Activated CD4-positive, CD25-positive, alpha-beta regulatory T cell treated with anti-CD3 and anti-CD28 coated beads, Interleukin-2, amount 50 U/mL, for 16 hours (primary cell): ENCODE data around the gene ADAMTS3.
A peak's percentile ranks its signal among the peaks of the same experiment; 100 is the strongest.

ENCODE experiments used
- DNase-seq: peaks from one replicate; pipeline ENCODE4 v3.0.0-alpha.2; 2020; ENCODE audit warnings: low read depth, low spot score

ADAMTS3 gene

DNA sequence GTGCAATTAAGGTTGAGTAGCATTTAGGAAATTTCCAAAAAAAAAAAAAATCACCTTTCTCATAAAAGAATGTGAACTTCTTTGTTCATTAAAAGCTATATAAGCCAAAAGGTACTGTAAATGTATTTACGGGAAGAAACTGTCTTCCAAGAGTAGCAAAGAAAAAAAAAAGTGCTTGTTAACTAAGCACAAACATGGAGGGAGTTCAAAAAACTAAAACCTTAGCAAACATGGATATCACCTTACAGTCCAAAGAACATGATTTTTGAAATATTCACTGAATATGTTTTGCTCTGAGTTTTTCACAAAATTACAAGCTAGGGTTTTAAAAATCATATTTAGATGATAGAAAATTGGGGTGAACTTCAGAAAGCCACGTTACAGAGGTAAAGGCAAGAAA lies 217.5 kb downstream of the ADAMTS3 start:
- no peak for DNase-seq

DNA sequence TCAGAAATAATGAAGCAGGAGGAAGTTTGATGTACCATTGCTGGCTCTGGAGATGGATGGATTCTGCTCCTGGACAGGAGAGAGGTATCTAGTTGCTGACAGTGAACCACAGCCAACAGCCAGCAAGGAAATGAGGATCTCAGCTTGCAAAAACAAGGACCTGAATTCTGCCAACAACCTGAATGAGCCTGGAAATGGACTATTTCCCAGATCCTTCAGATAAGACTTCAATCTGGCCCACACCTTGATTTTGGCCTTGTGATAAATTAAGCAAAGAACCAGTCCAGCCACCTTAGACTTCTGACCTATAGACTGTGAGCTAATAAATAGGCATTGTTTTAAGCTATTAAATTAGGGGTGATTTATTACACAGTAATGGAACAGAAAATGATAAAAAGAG lies 220.3 kb downstream of the ADAMTS3 start:
- no peak for DNase-seq

DNA sequence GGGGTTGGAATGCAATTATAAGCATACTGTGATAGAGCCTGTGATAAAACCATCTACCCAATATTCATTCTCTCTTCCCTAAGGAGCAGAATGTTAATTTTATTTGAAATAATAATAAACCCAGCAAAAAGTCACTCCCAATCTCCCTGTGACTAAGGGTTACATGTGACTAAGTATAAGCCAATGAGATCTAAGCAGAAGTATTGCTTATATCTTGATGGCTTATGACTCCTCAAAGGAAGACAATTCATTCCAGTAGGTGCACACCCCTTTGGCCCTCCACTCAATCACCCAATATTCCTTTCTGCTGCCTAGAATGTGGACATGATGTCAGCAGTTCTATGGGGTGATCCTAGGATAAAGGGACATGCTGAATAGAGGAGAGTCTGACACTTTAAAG lies 224.6 kb downstream of the ADAMTS3 start:
- no peak for DNase-seq

DNA sequence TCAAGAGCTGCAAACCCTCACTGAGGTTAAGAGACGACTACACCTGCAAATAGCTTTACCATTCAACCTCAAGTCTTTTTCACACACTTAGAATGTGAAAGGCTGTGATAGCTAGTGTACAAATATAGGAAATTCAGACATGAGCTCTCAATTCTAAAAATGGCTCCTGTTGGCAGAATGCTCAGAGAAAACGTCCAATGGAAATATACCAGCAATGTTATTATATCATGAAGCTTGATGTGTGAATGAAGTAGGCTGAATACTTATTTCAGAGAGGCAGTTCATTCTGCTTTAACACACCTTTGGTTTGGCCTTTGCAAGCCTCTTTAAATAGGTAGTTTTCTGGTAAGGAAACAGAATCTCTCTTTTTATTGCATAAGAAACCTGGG lies 227.6 kb downstream of the ADAMTS3 start:
- DNase-seq, result no peak

DNA sequence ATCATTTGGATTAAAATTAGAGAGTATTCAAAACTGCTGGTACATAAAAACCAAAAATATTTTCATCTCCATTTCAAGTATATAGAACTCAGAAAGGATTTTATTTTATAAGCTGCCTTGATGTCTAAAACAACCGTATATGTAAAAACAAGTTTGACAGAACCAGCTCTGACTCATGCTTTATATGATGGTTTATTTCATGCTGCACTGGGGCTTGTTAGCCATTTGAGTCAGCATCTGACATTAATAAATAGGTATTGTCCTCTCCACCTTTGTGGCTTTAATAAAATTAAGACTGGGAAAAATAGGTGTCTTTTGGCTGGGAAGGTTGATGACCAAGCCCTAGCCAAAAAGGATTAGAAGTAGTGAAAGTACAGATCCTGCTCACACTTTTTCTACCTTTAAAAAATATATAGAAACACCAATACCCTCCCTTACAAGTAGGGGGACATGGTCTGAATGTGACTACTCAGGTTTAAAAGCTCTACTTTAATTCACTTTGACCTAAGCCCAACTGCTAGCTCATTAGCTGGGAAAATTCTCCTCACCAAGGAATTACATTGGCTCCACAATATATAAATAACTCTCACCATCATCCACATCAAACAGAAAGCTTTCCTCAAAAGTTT lies 228.1 kb downstream of the ADAMTS3 start:
- no peak for DNase-seq

DNA sequence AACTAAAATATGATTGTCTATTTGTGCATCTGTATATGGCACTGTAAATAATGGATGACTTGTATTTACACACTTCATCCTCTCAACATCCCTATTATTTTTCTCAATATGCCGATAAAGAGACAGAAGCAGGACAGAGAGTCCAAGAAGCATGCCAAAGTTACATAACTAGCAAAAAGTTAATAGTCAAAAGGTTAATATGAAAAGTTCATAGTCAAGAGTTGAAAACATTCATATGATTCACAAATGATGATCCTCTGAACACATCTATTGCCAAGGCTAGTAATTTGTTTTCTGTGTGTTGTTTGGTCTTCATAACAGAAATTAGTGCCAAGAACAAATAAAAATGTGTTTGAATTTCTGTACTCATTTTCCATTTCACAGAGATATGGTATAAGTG lies 231.0 kb downstream of the ADAMTS3 start:
- DNase-seq, result no peak

DNA sequence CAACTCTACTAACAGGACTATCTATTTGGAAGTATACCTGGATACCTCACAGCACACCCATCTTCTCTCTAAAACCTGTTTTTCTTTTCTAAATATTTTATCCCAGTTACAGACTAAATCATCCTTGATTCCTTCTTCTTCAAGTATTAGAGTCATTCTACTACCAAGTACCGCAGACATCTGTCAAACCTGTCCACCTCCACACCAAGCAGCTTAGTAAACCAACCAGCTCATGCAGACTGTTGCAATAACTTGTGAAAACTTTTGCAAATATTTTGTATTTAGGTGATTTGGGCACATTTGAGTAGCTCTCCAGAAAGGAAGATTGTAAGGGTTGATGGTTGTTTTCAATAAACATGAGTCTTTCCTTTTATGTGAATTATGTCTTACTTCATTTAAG lies 238.6 kb downstream of the ADAMTS3 start:
- no peak for DNase-seq

DNA sequence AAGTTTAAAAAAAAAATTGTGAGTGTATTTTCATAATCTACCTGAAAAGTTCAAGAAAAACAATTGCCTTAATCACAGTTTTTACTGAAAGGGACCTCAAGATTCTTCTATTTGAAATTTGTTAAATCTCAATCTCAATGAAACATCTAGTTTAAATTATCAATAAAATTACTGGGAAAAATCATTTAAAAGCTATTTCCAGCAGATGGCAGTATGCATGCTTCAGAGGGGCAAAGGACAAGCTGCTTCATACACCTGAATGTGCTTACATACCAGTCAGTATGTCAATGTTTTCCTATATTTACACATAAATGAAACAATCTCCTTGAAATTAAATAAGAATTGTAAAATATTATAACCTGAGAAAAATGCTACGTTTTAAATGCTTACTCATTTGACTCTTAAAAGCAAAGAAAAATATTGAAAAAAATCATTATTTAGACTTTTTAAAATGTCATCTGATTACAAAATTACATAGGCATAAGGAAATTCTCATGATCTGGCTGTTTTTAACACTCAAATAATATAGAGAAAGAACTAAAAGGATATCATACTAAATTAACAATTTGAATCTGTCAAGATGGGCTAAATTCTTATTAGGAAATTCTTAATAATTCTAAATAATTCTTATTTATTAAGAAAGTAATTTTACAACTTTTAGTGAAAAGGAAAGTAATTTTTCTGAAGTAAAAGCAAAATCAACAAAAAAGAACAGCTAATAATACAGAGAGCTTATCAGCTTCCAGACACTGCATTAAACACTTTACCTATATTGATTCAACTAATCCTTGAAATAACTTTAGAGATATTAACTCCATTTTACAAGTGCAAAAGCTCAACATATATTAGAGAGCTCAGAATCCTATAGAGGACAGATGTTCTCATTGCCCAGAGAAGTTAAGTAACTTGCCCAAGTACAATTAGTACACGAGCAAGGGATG lies 242.1 kb downstream of the ADAMTS3 start:
- DNase-seq, result no peak

DNA sequence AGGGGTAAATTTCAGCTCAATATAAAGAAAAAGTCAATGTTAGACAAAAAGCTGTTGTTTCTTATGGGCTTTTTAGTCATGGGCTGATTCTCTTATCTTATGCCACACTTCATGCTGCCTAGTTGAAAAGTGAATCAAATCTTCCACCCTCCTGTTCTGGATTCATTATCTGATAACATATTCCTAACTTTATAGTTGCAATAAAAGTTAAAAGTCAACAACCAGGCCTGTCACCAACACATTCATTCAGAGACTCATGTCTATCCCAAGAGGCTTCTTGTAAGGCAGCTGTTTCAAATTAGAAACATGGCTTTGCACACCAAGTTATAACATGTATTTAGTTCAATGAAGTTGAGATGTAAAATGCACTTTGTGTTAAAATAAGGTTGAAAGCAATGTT lies 243.8 kb downstream of the ADAMTS3 start:
- DNase-seq, result no peak

DNA sequence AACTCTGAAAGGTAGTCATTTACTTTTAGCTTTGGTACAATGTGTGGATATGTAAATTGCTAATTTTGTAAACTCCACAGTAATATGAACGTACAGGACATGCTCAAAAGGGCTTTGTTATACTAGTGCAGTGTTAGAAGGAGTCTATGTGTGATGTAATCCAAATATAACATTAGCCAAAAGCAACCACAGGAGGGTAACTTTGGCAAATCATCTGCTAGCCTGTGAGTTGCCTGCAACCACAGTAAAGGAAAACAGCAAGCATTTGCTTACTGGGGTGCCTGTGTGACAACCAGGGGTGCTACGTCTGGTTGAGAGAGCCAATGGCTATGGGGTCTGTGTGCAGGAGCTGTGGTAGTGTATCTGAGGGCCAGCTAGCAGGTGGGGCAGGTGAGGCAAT lies 245.8 kb downstream of the ADAMTS3 start:
- no peak for DNase-seq

DNA sequence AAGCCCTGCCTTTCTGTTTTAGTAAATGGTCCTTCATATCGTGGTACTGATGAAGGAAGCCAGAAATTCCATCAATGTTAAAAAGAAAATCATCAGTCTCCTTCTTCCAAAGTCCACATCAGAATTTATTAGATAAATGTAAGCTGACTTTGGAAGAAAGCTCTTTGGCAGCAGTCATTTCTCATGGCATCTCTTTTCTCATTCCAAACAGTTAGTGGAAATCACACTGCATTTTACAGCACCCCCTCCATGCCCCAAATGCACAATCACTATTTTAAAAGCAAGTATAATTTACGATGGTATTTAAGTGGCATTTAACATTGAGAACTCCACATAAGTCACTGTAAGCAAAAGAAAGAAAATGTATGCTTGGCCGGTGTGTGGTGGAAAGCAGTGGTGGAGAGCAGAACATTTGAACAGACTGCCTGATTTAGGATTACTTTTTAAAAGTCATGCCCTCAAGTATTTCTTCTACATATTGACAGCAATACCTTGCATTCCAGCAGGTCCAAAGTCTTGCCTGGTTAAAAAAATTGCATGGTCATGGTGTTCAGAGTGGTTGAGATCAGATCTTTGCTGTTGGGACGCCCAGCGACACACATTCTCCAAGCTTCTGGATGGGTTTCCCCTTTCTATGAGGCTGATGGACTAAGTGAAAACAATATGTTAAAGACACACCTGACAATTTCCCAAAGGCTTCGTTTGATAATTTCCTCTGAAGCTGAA lies 248.6 kb downstream of the ADAMTS3 start:
- no peak for DNase-seq

DNA sequence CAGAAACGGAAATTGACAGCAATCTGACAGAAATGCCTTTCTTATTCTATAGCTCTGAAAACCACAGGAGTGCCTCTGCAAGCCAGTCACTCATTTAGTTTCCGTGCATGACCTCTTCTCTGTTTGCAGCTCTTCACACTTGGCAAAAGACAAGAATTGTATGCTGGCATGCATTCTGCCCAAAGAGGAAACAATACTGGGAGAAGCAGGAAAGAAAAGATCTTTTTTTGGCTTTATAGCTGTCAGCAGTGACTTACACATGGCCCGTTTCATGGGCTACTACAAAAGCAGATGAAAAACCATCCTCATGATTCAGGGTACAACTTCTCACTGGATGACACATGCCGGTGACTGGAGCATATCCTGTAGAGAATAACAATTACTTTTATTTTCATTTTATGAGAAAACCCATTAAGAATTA lies 249.4 kb downstream of the ADAMTS3 start:
- DNase-seq, result no peak

DNA sequence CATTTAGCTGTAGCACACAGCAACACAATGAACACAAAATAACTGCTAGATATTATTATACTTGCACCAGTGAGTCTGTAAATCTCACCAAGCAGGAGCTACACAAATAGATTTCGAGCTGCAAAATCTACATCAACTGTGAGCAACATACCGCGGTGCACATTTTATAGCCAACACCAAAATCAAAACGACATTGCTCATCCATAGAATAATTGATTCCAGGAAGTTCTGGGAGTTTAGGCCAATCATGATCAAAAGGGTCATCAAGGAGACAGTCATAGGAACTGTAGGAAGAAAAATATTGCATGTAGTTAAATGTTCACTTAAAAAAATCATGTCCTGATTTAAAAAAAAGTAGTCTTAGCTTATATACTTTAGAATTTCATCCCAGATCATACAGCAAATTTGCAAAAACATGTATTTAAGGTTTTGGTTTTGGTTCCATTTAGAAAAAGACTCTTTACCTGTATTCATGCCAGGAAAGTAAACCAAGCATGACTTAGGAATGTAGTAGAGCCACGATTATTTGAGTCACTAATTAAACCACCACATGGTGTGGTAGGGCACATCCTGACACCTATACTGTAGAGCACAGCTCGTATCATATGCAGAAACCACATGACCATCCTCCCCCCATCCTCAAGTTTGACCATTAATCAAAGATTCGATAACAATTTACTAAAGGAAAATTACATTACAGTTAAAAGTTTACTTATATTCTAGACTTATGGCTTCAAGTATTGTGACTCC lies 250.4 kb downstream of the ADAMTS3 start:
- no peak for DNase-seq

DNA sequence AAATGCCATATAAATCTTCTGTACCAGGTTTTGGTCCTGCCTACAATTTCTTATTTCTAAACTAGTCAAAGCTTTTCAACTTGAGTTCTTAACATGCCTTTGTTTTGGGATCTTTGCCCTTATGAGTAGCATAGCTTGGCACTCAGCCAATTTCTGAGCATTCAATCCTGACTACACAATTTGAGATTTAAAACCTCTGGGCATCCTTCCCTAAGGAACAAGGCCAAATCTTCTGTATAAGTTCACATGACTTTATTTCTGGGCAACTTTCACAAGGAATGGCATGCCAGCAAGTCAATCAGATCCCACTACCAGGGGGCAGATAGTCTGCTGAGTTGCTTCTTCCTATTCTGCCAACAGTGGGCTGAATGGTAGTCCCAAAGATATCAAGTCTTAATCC lies 254.2 kb downstream of the ADAMTS3 start:
- no peak for DNase-seq

DNA sequence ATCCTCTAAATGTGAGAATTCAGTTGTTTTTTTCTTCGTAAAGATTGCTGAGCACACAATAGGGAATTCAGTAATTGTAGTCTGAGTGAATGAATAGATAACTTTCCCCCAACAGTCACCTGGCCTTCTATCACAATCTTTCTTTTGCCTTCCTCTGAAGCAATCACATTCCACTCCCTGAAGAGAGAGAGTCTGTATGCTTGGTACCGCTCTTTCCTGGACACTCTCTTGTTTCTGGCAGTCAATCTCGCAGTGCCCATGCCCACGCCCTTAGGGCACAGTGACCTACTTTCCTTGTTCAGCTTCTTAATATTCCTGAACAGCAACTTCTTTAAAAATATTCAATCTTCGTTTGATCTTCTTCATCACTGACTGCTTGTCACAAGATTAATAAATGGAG lies 255.9 kb downstream of the ADAMTS3 start:
- DNase-seq, result no peak

DNA sequence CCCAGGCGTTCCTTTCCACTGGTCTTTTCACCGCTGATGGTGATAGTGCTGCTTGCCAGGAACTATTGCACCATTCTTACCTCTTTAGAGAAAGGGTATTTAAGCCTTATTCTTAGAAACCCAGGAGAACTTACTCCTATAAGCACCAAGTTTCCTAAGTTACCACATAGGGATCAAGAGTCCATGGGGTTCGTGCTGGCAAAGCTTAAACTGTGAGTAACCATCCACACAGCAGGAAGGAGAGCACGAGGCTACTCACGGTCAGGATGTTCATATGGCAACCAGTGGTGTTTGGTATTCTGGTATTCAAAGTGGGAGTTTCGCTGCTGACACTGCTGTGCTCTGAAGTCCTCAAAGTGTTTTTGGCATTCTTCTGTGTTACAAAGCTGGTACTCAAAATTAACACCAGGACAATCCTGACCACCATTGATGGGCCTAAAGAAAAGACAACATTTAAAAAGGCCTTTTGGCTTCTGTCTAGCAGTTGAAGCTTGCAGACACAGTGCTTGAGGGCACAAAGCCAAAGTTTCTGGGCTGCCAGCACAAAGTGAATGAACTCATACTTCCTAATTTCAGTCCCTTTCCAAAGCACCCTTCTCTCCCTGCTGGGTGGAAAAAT lies 256.9 kb downstream of the ADAMTS3 start:
- DNase-seq, result no peak

DNA sequence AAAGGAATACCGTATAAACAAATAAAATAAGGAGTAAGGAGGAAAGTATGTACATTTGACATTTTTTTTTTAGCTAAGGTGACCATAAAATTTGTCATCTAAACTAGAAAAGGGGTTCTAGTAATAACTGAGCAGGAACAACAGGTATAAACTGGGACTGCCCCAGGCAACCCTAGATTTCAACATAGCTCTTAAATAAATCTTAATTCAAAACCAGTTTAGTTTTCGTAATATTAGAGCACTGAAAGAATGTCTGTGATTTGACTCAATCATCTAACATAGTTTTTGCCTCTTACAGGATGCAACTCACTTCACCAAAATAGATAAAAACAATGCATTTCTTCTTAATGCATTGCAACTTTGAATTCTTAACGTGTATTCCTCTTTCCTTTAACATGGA lies 257.7 kb downstream of the ADAMTS3 start:
- DNase-seq, result no peak

DNA sequence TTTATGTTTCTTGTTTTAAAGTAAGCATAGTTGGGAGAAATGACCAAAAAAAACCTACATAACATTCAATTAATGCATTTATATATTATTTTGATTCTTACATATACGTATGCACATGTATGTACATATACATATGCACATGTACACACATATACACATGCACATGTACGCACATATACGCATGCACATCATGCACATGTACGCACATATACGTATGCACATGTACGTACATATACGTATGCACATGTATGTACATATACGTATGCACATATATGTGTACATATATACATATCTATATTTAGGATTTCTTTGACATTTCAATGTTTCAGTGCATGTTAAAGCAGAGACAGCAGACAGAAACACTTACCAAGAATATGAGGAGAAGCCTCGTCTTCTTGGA lies 263.4 kb downstream of the ADAMTS3 start:
- DNase-seq, result no peak

DNA sequence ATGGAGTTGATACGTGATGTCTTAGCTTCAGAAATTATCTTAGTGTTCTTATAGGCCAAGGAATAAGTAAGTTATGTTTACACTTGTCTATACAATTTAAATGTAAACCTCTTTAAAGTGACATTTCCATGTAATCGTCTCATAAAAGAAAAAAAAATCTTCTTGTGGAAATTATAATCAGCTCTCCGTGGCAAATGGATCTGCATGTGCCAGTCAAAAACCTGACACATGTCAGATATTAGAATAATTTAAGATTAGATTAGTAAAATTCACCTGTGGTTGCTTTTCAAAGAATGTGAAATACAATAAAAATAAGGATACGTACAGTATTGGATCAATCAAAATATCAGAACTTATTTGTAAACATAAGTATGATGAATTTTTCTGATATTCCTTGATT lies 263.9 kb downstream of the ADAMTS3 start:
- DNase-seq, result no peak

DNA sequence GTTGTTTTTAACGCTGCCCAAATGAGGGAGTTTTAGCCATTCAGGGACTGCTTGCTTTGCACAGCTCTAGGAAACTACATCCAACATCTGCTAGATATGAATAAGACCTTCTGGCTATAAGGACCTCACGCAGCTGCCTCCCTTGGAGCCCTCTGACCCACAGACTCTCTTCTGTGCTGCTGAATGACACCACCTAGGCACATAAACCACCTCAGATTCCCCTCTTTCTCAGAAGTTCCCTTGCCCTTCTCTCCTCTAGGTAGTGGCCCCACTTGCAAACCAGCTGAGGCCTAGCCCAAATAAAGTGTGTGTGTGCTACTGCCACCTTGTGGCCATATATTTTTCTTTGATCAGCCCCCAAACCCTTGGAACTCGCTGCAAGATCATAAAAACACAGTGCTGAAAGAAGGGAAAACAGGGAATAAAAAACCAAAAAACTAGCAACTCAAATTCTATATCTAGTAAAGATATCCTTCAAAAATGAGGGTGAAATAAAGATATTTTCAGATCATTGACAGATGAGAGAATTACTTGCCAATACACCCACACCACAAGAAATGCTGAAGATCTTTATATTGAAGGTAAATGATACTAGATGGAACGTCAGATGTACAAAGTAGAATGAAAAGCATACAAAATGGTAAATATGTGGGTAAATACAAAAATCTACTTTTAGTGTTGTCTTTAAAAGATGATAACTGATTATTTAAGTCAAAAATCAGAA lies 265.9 kb downstream of the ADAMTS3 start:
- peak; percentile 2 for DNase-seq

DNA sequence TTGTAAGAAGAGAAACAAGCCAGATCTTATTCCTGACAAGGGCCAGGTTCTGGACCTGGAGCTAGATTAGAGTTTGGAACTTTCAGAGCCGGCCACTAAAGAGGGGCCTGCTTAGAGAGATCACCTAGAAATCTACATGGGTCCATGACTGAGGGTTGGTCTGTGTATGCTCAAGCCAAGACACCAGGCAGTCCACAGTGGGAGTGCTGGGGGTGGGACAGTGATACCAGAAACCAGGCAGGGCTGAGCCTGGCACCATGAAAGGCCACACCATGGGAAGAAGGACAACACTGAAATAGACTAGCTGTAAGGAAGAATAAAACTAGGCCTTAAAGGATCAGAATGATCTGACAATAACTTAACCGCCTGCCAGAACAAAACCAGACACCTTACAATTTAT lies 267.3 kb downstream of the ADAMTS3 start:
- DNase-seq, result no peak
